ENCODE results near the gene RXRA. TPM values are rescaled to one million over a fixed set of nuclear protein-coding genes. Genes with fewer than 3 reads are reported as not detected.

RXRA gene
- total RNA-seq, 6 experiments from 2014 or later = 105 to 165 (median 131) TPM

- Histone ChIP-seq H3K4me3 (peak overlapping the region; percentile 0 to 54 (median 47)), H3K27ac (peak overlapping the region; percentile 65 to 97 (median 77)), H3K4me1 (peaks cover 0 to 98% (median 65%) of the 10 kb centered on the region in 4 donors), H3K9me3 (no peaks in the 10 kb centered on the region), H3K27me3 (no peaks in the 10 kb centered on the region), H3K36me3 (no peaks in the 10 kb centered on the region)
- peak in 1 of 4 donors; percentile 11 for ATAC-seq
- intact Hi-C loops (cut with DNase I) = loop anchor here in 1 of 2 donors (5.0 to 10.0 kb wide), 2 partner anchors 41 to 161 kb away; no protein-coding TSS in a partner anchor
- TF ChIP-seq CTCF (IDR thresholded peaks at IDR 0.05) = no peak
- no peak for TF ChIP-seq POLR2A (IDR thresholded peaks at IDR 0.05)
- WGBS (ENCODE audit: insufficient coverage, low coverage, low lambda C conversion rate, missing lambda C conversion rate) = 0% methylated on average over 6 of the region's 12 CpGs
- no peak for DNase-seq
These were observed 10.0 kb downstream of the RXRA start for GRCh38 chr9:134336228-134336627.

- intact Hi-C loops (cut with DNase I) = loop anchor here in 1 of 2 donors (5.0 to 10.0 kb wide), 2 partner anchors 40 to 162 kb away; no protein-coding TSS in a partner anchor
- peaks cover 0 to 98% (median 65%) of the 10 kb centered on the region in 4 donors for H3K4me1 ChIP-seq
- no peak for TF ChIP-seq CTCF (IDR thresholded peaks at IDR 0.05)
- no peak for TF ChIP-seq POLR2A (IDR thresholded peaks at IDR 0.05)
- no peaks in the 10 kb centered on the region for H3K27me3 ChIP-seq
- peak overlapping the region; percentile 0 to 54 (median 47) for H3K4me3 ChIP-seq
- peak overlapping the region; percentile 65 to 97 (median 77) for H3K27ac ChIP-seq
- H3K36me3 ChIP-seq = no peaks in the 10 kb centered on the region
- no peaks in the 10 kb centered on the region for H3K9me3 ChIP-seq
- DNase-seq (no peak), ATAC-seq (no peak)
- 10% methylated on average over 3 of the region's 8 CpGs for WGBS (ENCODE audit: insufficient coverage, low coverage, low lambda C conversion rate, missing lambda C conversion rate)
These were observed 10.7 kb downstream of the RXRA start for GRCh38 chr9:134336924-134337323.

- Histone ChIP-seq H3K27ac (peak overlapping the region; percentile 65 to 97 (median 77)), H3K4me1 (peaks cover 0 to 98% (median 66%) of the 10 kb centered on the region in 4 donors), H3K27me3 (no peaks in the 10 kb centered on the region), H3K4me3 (peak overlapping the region in 1 of 3 donors; percentile 54), H3K9me3 (no peaks in the 10 kb centered on the region), H3K36me3 (no peaks in the 10 kb centered on the region)
- ATAC-seq (no peak), DNase-seq (no peak)
- intact Hi-C loops (cut with DNase I) = loop anchor here in 1 of 2 donors (5.0 to 10.0 kb wide), 2 partner anchors 40 to 163 kb away; no protein-coding TSS in a partner anchor
- TF ChIP-seq CTCF (IDR thresholded peaks at IDR 0.05) (no peak), POLR2A (IDR thresholded peaks at IDR 0.05) (no peak)
- 37% methylated on average over 6 of the region's 13 CpGs for WGBS (ENCODE audit: insufficient coverage, low coverage, low lambda C conversion rate, missing lambda C conversion rate)
These were observed 11.2 kb downstream of the RXRA start for GRCh38 chr9:134337469-134337868.

- intact Hi-C loops (cut with DNase I) = loop anchor here in 1 of 2 donors (5.0 to 10.0 kb wide), 2 partner anchors 39 to 164 kb away; no protein-coding TSS in a partner anchor
- TF ChIP-seq POLR2A (IDR thresholded peaks at IDR 0.05) = no peak
- TF ChIP-seq CTCF (IDR thresholded peaks at IDR 0.05) = no peak
- 10% methylated on average over 2 of the region's 27 CpGs for WGBS (ENCODE audit: insufficient coverage, low coverage, low lambda C conversion rate, missing lambda C conversion rate)
- ATAC-seq (peak; percentile 5 to 36 (median 20)), DNase-seq (peak in 2 of 3 donors; percentile 75 to 82)
- Histone ChIP-seq H3K4me1 (peaks cover 0 to 98% (median 63%) of the 10 kb centered on the region in 4 donors), H3K9me3 (no peaks in the 10 kb centered on the region), H3K4me3 (peak overlapping the region in 2 of 3 donors; percentile 21 to 26), H3K27ac (peak overlapping the region; percentile 50 to 97 (median 70)), H3K27me3 (no peaks in the 10 kb centered on the region), H3K36me3 (no peaks in the 10 kb centered on the region)
These were observed 12.3 kb downstream of the RXRA start for GRCh38 chr9:134338394-134339182.
